ENCODE measurements around the gene GPSM1.

GRCh38 chr9:136405481-136405880 is 78.1 kb downstream of the GPSM1 start:
- TF ChIP-seq CTCF (IDR thresholded peaks at IDR 0.05) (no peak), POLR2A (IDR thresholded peaks at IDR 0.05) (no peak)
